ENCODE results near the gene TMIGD2. TPM values are rescaled to one million over a fixed set of nuclear protein-coding genes. Genes with fewer than 3 reads are reported as not detected.

TMIGD2 gene
- total and polyA plus RNA-seq, 2 experiments from 2014 or later: 0.84 to 2.5 TPM

- Histone ChIP-seq H3K27ac (peak overlapping the region; percentile 72), H3K9me3 (ENCODE audit: low read depth) (no peaks in the 10 kb centered on the region), H3K36me3 (no peaks in the 10 kb centered on the region), H3K4me1 (ENCODE audit: low read depth) (no peaks in the 10 kb centered on the region), H3K4me3 (peak overlapping the region; percentile 32), H3K27me3 (no peaks in the 10 kb centered on the region)
- TF ChIP-seq CTCF (IDR thresholded peaks at IDR 0.05; ENCODE audit: low read depth, low read length): no peak
- peak; percentile 93 to 99 for DNase-seq (ENCODE audit: low read depth in 1 of 2, low spot score in 1 of 2)
Observed at GRCh38 chr19:4328243-4328990, 26.2 kb upstream of the TMIGD2 start.

- no peaks in the 10 kb centered on the region for H3K27me3 ChIP-seq
- H3K4me1 ChIP-seq (ENCODE audit: low read depth): no peaks in the 10 kb centered on the region
- no peaks in the 10 kb centered on the region for H3K36me3 ChIP-seq
- TF ChIP-seq CTCF (IDR thresholded peaks at IDR 0.05; ENCODE audit: low read depth, low read length): no peak
- peak overlapping the region; percentile 72 for H3K27ac ChIP-seq
- no peak for DNase-seq (ENCODE audit: low read depth in 1 of 2, low spot score in 1 of 2)
- H3K9me3 ChIP-seq (ENCODE audit: low read depth): no peaks in the 10 kb centered on the region
- H3K4me3 ChIP-seq: peak overlapping the region; percentile 29
Observed at GRCh38 chr19:4327877-4328242, 25.7 kb upstream of the TMIGD2 start.

- DNase-seq (ENCODE audit: low read depth in 1 of 2, low spot score in 1 of 2): peak; percentile 56 to 93
- peak overlapping the region; percentile 72 for H3K27ac ChIP-seq
- H3K4me1 ChIP-seq (ENCODE audit: low read depth): no peaks in the 10 kb centered on the region
- no peak for TF ChIP-seq CTCF (IDR thresholded peaks at IDR 0.05; ENCODE audit: low read depth, low read length)
- H3K9me3 ChIP-seq (ENCODE audit: low read depth): no peaks in the 10 kb centered on the region
- H3K27me3 ChIP-seq: no peaks in the 10 kb centered on the region
- peak overlapping the region; percentile 29 for H3K4me3 ChIP-seq
- H3K36me3 ChIP-seq: no peaks in the 10 kb centered on the region
Observed at GRCh38 chr19:4327252-4327876, 25.2 kb upstream of the TMIGD2 start.

GRCh38 chr19:4326837-4327251, 24.7 kb upstream of the TMIGD2 start:
- H3K9me3 ChIP-seq (ENCODE audit: low read depth): no peaks in the 10 kb centered on the region
- H3K4me1 ChIP-seq (ENCODE audit: low read depth): no peaks in the 10 kb centered on the region
- no peak overlapping the region for H3K27ac ChIP-seq
- no peaks in the 10 kb centered on the region for H3K36me3 ChIP-seq
- DNase-seq (ENCODE audit: low read depth in 1 of 2, low spot score in 1 of 2): peak in 1 of 2 donors; percentile 52
- no peak for TF ChIP-seq CTCF (IDR thresholded peaks at IDR 0.05; ENCODE audit: low read depth, low read length)
- H3K27me3 ChIP-seq: no peaks in the 10 kb centered on the region
- no peak overlapping the region for H3K4me3 ChIP-seq

GRCh38 chr19:4326215-4326836, 24.1 kb upstream of the TMIGD2 start:
- TF ChIP-seq CTCF (IDR thresholded peaks at IDR 0.05; ENCODE audit: low read depth, low read length): no peak
- no peaks in the 10 kb centered on the region for H3K9me3 ChIP-seq (ENCODE audit: low read depth)
- H3K27ac ChIP-seq: no peak overlapping the region
- no peaks in the 10 kb centered on the region for H3K36me3 ChIP-seq
- no peak for DNase-seq (ENCODE audit: low read depth in 1 of 2, low spot score in 1 of 2)
- H3K4me1 ChIP-seq (ENCODE audit: low read depth): no peaks in the 10 kb centered on the region
- no peak overlapping the region for H3K4me3 ChIP-seq
- H3K27me3 ChIP-seq: no peaks in the 10 kb centered on the region

Measured in cardiac muscle cell (in vitro differentiated cells and primary cell).